PC-3 (cell line): ENCODE results near the gene SNX2.
A peak's percentile ranks its signal among the peaks of the same experiment; 100 is the strongest.

ENCODE experiments used
- CTCF ChIP-seq: fragments of 300-600 bp; sonication (generic); conservative IDR thresholded peaks from 2 replicates; pipeline ENCODE4 v1.5.1; 2017; ENCODE audit warnings: antibody characterized with exemption, low read depth, mild to moderate bottlenecking, low read length
- EZH2 ChIP-seq: fragments of 300-600 bp; sonication (generic); IDR thresholded peaks from one replicate; pipeline ENCODE4 v1.6.1; 2017; ENCODE audit warnings: antibody characterized with exemption, mild to moderate bottlenecking, low read length; ENCODE audit not compliant: unreplicated experiment

- TF ChIP-seq CTCF (peak; percentile 22; the same call in 1 of the 2 replicates), EZH2 (no peak)
Observed at GRCh38 chr5:122774861-122775549, at the start of gene SNX2.
